CD4-positive, alpha-beta T cell treated with Interleukin-4 for 1 hour (primary cell): ENCODE results near the gene TXNRD1.

Experiments used
- DNase-seq, 2 donors: peaks; one replicate each; pipeline ENCODE4 v3.0.0-alpha.2; 2020 to 2022

The TXNRD1 gene

GRCh38 chr12:104351057-104351983, 135.7 kb downstream of the TXNRD1 start:
- DNase-seq, result no peak

DNA sequence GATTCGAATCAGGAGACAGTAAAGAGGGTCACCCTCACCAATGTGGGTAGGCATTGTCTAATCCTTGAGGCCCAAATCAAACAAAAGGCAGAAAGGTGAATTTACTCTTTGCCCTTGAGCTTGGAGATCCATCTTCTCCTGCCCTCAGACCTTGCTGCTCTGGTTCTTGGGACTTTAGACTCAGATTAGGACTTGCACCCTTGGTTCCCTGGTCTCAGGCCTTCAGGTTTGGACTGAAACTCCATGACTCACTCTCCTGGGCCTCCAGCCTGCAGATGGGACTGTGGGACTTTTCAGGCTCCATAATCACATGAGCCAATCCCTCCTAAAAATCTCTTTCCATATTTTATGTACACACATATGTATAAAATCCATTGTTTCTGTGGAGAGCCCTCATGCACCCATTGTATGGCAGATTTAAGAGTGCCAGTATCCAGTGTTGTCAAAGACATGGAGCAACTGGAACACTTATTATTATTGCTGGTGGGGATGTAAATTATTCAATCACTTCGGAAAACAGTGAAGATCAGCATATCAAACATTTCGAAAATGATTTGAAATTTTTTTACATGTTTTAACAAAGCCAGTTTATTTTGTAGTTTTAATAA, 136.6 kb downstream of the TXNRD1 start:
- no peak for DNase-seq

GRCh38 chr12:104353012-104353981, 137.7 kb downstream of the TXNRD1 start:
- no peak for DNase-seq

- DNase-seq, result no peak
Measured at GRCh38 chr12:104354167-104354867, 138.7 kb downstream of the TXNRD1 start.

- no peak for DNase-seq
Measured at GRCh38 chr12:104354868-104355570, 139.4 kb downstream of the TXNRD1 start.

DNA sequence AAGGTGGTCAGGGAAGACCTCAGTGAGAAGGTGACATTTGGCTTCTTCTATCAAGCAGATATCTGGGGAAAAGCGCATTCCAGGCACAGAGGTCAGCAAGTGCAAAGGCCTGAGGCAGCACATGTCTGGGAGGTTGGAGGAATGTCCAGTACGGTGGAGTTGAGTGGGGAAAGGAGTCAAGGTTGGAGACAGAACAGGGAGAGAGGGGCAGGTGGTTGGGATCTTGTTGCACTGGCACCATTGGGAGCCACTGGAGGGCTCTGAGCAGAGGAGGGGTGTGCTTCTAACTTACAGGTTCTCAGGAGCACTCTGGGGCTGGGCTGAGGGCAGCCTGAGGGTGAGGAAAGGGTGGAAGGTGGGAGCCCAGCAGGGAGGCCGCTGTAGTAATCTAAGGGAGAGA, 140.1 kb downstream of the TXNRD1 start:
- no peak for DNase-seq

DNA sequence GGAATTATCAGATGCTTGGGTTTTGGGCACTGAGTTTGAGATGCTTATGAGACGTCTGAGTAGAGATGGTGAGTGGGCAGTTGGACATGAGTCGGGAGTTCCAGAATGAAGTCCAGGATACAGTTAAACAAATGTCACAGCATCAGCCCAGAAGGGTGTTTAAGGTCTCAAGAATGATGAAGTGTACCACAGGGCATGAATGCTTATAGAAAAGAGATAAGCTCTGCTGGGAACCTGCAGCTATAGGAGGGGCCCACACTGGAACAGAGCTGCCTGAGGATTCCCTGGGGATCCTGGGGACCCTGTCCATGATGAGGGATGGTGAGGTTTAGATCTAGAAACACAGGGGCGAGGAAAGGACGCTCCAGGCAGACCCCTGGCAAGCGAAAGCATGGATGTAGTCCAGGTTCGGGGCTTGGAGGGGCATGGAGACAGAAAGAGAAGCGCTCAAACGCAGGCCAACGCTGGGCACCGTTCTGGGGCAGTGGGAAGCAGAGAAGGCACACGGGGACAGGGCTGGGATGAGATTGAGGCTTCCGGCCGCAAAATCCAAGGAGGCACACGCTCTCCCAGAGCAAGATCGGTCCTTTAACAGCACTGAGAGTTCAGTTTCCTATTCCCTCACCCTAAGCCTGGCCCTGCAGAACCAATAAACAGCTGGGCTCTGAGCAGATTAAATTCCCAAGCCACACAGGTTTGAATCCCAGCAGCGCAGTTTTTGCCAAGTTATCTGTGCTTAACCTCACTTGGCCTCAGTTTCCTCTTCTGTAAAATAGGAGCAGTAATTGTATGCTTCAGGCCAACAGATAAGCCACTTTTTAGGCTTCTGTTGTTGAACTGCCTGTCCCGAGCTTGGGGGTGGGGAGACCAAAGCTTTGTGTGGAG, 140.9 kb downstream of the TXNRD1 start:
- DNase-seq, result no peak

DNA sequence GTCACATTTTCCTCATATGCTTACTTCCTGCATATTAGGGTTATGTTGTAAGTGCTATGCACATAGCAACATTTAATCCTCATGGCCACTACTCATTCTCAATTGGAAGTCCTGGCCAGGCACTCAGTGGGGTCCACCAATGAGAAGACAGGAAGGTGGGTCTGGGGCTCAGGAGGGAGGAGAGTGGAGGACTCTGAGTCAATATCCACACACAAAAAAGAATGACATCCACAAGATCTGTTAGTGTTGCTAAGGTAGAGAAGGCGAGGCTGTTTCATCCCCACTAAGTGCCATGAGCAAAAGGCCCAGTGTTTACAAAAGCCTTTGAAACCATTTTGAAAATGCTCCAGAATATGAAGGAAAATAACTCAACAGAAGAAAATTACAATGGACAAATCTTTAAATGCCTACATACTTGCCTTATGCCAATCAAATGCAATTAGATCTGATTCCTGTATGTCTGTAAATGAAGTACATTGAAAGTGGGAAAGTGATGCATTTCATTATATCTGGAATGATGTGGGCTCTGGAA, 141.9 kb downstream of the TXNRD1 start:
- DNase-seq, result no peak

GRCh38 chr12:104358353-104359003, 142.9 kb downstream of the TXNRD1 start:
- DNase-seq, result peak; percentile 77 to 78

DNA sequence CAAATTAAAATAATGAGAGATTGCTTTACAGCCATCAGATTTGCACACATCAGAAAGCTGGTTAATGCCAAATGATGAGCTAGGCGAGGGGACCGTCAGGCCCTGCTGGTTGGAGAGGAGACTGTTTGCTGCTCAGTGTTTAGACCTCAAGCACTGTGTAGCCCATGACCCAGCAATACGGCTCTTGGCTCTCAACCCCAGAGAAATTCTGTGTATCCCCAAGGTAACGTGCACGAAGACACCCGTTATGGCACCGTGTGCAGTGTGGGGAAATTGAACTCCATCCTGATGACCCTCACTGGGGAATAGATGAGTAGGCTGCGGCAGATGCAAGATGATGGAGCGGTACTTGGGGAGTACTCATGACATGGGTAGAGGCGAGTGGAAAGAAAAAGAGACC, 143.6 kb downstream of the TXNRD1 start:
- DNase-seq, result no peak

DNA sequence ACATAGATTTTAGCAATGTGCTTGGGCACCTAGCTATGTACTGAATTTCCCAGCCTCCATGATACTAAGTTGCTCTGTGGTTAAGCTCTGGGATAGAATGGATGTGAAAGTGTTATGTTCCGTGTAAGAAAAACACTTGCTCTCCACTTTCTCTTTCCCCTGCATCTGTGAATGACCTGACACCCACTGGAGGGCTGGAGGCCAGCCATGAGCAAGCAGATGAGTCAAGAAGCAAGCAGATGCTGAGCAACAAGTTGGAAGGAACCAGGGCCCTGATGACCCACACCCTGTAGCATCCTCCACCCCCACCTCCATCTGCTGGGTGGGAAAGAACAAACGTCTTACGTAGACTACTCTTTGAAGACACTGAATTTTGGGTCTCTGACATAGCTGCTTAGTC, 144.6 kb downstream of the TXNRD1 start:
- no peak for DNase-seq

DNA sequence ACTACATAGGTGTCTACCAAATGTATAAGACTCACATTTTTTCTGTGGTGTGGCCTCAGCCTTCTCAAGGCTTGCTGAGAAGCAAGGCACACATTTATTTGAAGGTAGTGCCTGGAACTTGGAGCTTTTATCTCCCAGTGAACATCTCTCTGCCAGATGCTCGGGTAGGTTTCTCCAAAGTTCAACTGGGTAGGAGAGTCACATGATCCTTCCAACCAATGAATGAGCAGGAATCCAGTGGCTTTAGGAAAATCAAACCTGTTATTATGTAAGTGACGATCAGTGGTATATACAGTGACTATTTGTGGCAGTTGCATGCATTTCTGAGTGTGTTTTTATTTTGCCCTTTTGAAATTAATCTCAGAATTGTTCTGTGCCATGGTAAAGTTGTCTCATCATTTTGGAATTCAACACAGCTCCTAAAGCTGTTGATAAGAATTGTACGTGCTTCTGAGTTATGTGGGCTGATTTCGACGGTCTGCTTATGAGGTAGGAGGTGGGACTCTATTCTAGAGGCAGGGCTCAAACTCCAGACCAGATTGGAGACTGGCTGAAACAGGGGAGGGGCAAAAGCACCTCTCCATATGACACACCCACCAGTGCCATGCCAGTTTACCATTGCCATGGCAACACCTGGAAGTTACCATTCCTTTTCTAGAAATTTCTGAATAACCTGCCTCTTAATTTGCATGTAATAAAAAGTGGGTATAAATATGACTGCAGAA, 145.6 kb downstream of the TXNRD1 start:
- DNase-seq, result no peak

- no peak for DNase-seq
Measured at GRCh38 chr12:104365921-104366410, 150.4 kb downstream of the TXNRD1 start.

- DNase-seq, result no peak
Measured at GRCh38 chr12:104369708-104370107, 154.1 kb downstream of the TXNRD1 start.

- DNase-seq, result no peak
Measured at GRCh38 chr12:104371043-104371870, 155.7 kb downstream of the TXNRD1 start.

GRCh38 chr12:104372061-104372720, 156.6 kb downstream of the TXNRD1 start:
- peak; percentile 13 to 35 for DNase-seq

GRCh38 chr12:104372721-104373335, 157.2 kb downstream of the TXNRD1 start:
- DNase-seq, result no peak
